HG03103 (cell line): Measurements from ENCODE around the gene RGS5.
"Not testable (repeated sequence)": the region's sequence is repeated elsewhere in the genome, so short reads cannot be mapped to it uniquely, and the experiment has no call there.

ENCODE experiments used
- ATAC-seq: cut with Tn5 transposase; IDR thresholded peaks from one replicate; pipeline ENCODE4 v1.9.1; 2021; ENCODE audit warnings: low read depth; ENCODE audit not compliant: unreplicated experiment

The RGS5 gene, protein sequence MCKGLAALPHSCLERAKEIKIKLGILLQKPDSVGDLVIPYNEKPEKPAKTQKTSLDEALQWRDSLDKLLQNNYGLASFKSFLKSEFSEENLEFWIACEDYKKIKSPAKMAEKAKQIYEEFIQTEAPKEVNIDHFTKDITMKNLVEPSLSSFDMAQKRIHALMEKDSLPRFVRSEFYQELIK

DNA sequence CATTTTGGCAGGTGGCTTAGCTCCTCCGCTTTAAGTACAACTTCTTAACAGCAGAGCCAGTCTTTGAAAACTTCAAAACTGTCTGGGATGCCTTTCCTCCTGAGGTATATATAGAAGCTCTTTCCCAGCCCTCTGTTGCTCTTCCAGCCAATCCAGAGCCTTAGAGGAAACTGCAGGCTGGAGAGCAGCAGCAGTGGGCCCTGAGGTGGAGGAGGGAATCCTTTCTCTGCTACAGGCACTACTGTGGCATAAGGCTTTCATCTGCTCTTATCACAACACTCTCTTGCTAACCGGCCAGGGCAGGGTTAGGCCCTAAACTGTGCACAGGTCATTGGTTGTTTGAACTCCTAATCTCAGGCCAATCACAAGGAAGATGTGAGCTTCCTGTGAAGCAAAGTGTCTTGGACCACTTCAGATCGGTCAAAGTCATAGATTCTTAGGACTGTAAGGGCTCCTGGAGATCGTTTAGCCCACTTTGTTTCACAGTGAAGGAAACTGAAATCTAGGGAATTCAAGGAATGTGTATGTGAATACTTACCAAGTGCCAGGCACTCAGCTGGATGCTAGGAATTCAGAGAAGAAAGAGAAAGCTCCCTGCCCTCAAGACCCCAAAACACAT lies at the start of gene RGS5:
TSS of gene RGS5 (minus strand) at position 84 of the 619 bp plus-strand sequence. CDS start at position 3, 81 bp downstream.
- no peak for ATAC-seq

DNA sequence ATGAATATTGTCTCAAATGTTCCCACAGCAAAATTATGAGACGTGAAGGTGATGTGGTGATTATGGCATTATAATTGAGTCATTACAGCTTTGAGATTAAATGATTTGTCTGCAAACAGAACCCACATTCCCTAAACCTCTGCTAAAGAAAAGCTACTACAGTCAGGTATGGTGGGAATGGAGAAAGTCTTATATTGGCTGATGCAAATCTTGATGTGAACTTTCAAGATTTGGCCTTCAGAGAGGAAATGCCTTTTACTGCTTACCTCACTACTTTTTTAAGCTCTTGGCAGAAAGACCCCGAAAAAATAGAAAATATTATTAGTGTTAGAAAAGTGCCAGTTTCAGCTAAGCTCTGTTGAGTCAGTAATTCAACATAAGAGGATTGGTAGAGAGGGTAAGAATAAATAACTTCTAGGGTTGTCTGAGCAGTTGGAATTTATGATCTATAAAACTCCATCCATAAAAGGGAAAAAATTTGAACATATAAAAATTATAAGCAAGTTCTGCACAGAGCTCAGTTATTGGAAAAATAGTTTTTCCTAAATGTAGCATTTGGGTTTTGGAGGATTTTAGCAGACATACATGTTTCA lies 47.8 kb upstream of the RGS5 start:
- no peak for ATAC-seq

DNA sequence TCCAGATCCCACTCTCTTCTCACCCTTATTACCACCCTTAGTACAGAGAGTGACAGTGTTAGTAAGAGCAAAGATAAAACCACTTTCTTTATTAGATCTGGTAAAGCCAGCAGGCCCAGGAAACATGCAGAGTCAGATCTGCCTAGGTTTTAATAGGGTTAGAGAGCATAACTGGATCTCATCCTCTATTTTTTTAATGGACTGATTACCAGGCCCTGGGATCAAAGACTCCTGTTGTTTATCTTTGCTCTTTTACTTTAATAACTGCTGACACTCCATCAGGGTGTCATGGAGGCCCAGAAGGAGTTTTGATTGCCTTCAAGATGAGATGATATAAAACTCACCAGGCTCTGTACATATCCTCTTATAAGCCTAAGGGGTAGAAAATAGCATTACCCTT lies 45.3 kb upstream of the RGS5 start:
- ATAC-seq = no peak

DNA sequence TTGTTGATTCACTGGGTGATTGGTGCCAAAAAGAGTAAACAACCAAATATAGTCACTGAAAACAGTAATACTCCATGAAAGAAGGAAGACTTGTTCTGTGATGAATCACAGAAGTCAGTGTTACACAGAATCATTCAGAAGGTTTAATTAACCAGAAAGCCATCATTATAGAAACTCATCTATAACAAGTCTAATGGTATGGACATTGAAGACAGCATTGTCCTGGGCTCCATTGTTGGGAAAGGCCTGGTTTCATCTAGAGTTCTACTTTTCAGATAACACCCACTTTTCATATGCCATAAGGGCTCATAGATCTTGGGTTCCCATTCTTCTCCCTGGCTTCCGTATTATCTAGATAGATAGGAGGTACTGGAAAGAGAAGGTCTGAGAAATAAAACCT lies 41.9 kb upstream of the RGS5 start:
- ATAC-seq = not testable (repeated sequence)

DNA sequence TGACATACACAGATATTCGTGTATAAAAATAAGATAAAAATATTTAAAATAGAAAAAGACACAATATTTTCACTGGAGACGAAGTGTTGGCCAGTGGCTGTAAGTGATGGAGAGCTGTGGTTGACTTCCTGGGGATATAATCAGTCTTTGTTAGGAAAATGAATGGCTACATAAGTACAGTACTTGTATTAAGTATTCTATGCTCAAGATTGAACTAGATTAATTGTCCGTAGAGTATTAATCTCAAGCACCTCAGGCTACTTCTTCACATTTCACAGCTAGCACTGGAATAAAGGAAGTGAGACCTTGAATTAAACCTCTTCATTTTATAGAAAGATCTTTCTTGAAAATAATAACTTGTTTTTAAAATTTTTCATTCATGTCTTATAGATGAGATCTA lies 39.0 kb upstream of the RGS5 start:
- ATAC-seq = no peak

DNA sequence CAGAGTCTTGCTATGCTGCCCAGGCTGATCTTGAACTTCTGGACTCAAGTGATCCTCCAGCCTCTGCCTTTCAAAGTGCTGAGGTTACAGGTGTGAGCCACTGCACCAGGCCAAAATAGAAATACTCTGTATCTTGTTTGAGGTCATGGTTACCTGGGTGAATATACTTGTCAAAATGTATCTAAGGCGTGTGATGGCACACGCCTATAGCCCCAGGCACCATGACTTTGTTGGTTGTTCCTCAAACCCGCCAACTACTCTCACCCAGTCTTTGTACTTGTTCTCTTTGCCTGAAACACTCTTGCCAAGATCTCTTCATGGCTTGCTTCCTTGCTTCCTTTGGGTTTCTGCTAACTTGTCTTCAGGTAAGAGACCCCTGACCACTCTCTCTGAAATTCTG lies 38.0 kb upstream of the RGS5 start:
- ATAC-seq = no peak

DNA sequence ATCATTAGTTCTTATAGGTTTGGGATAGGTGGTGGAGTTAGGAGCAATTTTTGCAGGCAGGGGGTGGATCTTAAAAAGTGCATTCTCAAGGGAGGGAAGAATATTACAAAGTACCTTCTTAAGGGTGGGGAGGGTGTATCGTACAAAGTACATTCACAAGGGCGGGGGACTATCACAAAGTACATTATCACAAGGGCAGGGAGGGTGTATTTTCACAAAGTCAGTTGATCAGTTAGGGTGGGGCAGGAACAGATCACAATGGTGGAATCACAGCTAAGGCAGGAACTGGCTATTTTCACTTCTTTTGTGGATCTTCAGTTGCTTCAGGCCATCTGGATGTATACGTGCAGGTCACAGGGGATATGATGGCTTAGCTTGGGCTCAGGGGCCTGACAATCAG lies 30.9 kb upstream of the RGS5 start:
- not testable (repeated sequence) for ATAC-seq

DNA sequence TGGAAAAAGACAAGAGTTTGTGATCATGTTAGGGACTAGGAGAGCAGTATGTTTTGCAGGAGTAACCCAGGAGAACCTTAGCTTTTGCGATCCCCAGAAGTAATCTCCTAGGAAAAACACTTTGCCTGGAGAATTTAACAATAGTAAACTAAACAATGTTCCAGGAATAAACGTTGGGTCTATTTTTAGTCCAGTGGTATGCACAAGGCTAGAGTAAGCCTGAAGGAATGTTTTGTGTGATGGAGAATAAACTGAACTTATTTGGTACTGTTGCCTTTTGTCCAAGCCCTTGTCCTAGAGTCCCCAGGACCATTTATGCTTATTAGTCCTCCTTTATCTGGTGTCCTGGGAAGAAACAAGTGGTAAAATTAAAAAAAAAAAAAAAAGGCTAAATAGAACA lies 28.7 kb upstream of the RGS5 start:
- no peak for ATAC-seq

DNA sequence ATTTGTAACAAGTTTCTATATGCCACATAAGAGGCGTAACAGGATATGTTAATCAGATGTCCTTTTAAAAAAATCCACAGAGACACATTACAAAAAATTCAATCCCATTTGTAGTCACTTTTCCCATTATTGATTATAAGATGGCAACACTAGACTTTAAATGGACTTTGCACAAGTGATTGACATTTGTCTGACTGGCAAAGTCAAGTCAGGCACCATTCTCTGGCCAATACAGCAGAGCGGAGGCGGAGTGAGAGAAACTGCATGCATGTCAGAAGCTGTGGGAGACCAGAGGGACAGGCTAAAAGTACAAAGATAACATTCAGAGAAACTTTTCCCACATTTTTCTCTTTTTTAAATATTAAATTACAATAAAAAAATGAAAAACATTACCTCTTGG lies 28.1 kb upstream of the RGS5 start:
- no peak for ATAC-seq

DNA sequence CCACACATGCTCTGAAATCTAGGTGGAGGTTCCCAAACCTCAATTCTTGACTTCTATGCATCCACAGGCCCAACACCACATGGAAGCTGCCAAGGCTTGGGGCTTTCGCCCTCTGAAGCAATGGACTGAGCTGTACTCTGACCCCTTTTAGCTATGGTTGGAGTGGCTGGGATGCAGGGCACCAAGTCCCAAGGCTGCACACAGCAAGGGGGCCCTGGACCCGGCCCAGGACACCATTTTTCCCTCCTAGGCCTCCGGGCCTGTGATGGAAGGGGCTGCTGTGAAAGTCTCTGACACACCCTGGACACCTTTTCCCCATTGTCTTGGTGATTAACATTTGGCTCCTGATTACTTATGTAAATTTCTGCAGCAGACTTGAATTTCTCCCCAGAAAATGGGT lies 25.6 kb upstream of the RGS5 start:
- not testable (repeated sequence) for ATAC-seq

DNA sequence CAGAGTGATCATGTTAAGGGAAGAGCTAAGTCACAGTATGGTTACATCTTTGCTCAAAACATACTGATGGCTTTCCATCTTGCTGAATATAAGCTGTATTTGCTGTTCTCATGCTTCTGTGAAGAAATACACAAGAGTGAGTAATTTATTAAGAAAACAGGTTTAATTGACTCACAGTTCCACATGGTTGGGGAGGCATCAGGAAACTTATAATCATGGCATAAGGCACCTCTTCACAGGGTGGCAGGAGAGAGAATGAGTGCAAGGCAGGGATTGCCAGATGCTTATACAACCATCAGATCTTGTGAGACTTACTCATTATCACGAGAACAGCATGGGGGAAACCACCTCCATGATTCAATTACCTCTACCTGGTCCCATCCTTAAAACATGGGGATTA lies 24.4 kb upstream of the RGS5 start:
- no peak for ATAC-seq

DNA sequence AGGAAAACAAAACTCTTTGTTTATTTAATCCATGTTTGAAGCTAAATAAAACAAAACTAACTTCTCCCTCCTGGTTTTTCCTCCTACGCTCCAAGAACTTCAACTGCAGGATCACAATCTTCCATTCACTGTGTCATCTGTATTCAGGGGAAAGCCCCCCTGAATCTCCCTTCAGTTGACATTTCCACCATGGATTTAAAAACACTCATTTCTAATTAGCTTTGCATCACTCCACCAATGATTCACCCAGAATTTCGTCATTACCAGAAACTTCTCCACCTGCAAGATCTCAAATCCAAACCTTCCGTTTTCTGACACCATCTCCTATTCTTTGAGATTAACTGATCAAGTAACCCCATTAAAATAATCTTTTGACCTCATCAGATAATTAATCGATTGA lies 10.9 kb upstream of the RGS5 start:
- no peak for ATAC-seq

DNA sequence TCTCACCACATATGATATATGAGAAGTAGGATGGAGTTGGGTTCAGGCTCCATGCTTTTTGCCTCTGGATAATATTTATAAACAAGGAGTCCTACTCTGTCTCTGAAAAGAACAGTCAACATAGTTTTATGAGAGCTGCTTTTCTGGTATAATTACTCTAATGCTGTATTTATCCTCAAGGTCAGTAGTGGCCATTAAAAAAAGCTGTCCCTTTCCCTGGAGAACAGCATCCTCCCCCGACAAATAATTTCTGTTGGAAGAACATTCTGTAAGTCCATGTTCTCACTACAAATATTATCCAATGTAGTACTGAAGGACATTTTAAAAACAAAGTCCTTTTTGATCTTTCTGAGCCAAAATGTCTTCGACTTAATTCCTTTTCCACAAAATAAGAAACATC lies 9.0 kb upstream of the RGS5 start:
- ATAC-seq = no peak

DNA sequence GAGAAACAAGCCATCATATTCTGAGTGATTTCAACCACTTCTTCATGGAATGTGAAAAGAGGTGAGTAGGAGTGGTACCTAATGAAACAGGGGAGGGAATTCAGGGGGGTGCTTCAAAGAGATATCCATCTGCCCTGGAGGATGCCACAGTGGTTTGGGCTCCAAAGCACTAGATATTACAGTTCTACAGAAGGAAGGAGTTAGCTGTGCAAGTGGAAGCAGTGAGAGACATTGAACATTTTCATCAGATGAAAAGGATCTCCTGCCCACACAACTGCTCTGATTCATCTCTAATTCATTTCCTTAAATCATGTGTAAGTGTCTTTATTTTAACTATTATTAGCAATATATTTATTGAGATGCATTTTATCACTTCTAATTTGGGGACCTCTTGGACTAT lies 2.8 kb upstream of the RGS5 start:
- ATAC-seq = no peak

DNA sequence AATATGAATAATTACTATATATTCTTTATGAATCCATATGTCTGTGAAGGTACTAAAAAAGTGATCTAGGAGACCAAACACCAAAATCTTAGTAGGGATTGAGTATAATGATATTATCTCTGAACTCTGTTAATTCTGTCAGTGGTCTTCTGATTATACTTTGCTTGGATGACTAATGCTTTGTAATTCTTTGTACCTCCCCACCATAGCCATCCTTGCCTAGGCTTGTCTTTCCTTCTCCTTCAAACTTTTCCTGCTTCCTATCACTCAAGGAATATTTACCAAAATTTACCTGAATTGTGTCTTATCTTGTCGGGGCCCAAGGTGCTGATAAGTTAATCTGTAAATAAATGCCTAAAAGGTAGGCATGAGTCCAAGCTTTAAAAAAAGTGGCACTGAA lies 845 bp upstream of the RGS5 start:
- ATAC-seq = no peak

DNA sequence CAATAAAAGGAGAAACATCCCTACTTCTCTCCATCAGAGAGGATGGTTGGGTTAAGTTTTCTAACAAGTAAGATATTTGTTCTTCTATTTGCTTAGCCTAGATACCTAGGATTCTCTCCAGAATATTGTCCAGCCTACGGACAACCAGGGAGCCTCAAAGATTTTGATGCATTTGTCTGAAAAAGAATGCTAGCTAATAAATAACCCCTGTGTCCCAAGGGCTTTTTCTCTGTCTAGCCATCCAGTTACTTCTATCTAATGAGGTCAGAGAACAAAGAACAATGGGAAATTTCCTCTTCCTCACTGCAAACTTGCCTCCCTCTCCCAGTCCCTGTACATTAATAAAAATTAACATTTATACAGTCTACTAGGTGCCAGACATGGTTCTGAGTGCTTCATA lies 810 bp downstream of the RGS5 start:
- ATAC-seq = no peak

DNA sequence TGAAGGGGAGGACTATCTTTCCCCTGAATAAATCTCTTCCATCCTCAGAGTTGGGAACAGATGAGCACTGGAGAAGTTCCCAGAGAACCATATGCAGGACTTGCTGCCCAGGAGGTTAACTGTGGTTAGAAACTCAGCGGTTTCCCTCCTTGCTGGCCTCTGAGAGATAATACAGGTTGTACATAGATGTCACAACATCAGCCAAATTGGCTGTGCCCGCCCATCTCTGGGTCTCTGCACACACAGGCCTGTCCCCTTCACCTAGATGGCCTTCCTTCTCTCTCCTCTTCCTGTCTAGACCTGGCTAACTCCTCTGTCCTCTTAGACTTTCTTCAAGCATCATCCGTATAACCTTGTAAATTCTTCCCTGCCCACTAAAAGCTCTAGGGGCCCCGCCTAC lies 5.7 kb downstream of the RGS5 start:
- ATAC-seq = no peak

DNA sequence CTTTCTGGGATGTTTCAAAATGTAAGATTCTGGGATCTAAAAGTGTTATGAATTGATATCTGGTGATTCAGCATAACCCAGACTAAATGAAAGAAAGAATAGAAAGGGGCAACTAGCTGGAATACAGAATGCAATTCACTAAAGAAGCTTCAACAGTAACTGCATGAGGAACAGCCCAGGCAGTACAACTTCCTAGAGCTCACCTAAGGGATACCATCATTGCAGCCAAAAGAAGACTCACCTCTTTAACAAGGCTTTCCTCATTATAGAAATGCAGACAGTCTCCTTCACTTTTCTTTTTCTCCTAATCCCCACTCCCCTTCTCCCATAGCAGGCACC lies 6.3 kb downstream of the RGS5 start:
- ATAC-seq = no peak

DNA sequence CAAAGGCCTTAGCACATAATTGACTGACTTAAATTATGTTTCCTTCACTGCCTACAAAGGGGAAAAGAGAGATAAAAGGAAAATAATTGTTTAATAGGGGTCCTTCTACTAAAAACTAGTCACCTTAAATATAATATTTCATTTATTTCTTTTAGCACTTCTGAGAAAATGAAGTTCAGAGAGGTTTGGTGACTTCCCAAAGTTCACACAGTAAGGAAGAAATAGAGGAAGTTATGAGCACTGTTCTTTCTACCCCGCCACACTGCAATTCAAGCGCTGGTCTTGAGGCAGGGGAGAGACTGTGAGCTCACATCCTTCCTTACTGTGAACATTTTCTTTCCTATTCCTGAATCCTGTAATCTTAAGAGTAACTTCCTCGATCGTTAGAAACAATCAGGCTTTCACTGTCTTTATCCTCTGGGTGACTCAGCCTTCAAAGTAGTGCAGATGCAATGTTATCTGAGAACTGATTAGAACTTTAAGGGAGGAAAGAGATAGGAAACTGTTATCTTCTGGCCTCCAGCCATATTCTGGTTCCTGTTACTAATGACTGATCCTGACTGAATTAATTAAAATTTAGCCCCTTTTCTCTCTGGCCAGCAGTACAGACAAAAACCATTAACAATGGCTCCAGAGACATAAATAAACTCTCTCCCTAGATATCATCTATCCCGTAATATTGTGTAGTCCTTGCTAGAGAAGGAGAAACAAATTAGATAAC lies 6.8 kb downstream of the RGS5 start:
- no peak for ATAC-seq

DNA sequence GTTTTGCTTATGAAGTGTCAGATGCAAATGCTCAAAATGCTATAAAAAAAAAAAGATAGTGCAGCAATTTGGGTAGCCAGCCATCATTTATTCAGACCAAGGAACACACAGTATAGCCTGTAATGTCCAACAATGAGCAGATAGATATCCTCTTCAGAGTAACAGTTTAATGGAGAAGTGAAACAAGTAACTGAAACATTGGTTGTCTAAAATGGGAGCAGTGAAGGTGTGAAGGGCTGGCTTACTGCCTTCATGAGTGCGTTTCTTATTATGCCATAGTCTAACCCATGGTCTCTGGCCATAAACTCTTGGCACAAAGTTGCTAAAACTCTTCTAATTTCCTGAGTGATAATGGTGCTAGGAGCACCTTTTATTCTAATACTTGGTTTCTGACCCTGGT lies 11.4 kb downstream of the RGS5 start:
- peak; percentile 76 for ATAC-seq

DNA sequence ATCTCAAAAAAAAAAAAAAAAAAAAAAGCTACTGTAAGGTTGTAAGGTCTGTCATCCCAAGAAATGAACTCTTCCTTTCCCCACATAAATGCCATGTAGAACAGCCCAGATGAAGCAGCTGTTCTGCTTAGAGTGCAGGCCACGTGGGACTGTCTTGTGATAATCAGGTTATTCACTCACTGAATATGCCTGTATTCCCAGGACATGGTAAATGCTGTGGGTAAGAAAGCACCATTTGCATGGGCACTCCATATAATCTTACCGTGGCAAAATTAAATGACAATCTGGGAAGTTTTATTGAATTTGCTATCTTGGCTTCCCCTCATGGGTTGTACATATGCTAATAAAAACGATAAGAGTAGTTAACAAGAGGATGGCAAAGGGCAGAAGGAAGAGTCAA lies 13.8 kb downstream of the RGS5 start:
- no peak for ATAC-seq

DNA sequence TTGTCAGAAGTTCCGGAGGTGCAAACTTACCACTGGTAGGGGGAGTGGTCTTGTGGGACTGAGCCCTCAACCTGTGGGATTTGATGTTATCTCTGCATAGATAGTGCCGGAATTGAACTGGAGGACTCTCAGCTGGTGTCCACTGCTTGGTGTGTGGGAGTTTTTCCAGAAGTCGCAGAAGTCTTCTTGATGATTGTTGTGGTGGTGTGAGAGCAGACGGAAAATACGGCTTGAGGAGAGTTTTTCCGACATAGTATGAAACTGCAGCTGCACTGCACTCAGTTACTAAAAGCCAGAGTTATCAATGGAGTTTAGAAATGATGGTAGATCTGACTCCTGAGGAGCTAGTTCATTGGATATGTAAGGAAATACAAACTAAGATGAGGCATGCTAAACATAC lies 14.9 kb downstream of the RGS5 start:
- no peak for ATAC-seq
